Activated T-cell treated with anti-CD3 and anti-CD28 coated beads for 48 hours (primary cell): ENCODE data around the gene NTSR1.

Experiments used
- DNase-seq: peaks from one replicate; pipeline ENCODE4 v3.0.0-alpha.2; 2020; ENCODE audit warnings: low read depth

The NTSR1 gene

DNA sequence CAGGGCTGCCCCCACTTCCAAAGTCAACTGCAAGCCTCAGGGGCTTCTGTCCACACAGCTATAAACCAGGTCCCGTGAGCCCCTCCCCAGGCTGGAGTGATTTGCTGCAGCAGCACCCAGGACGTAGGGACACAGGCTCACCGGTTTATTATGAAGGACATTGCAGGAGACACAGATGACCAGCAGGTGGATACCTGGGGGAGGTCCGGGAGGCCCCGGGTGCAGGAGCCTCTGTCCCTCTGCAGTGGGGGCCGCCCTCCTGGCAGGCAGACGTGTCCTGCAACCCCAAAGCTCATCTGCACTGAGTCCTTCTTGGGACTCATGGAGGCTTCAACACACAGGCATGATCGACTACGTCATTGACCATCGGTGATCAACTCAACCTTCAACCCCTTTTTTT lies 14.5 kb upstream of the NTSR1 start:
- no peak for DNase-seq

GRCh38 chr20:62694868-62695267 lies 13.8 kb upstream of the NTSR1 start:
- no peak for DNase-seq

DNA sequence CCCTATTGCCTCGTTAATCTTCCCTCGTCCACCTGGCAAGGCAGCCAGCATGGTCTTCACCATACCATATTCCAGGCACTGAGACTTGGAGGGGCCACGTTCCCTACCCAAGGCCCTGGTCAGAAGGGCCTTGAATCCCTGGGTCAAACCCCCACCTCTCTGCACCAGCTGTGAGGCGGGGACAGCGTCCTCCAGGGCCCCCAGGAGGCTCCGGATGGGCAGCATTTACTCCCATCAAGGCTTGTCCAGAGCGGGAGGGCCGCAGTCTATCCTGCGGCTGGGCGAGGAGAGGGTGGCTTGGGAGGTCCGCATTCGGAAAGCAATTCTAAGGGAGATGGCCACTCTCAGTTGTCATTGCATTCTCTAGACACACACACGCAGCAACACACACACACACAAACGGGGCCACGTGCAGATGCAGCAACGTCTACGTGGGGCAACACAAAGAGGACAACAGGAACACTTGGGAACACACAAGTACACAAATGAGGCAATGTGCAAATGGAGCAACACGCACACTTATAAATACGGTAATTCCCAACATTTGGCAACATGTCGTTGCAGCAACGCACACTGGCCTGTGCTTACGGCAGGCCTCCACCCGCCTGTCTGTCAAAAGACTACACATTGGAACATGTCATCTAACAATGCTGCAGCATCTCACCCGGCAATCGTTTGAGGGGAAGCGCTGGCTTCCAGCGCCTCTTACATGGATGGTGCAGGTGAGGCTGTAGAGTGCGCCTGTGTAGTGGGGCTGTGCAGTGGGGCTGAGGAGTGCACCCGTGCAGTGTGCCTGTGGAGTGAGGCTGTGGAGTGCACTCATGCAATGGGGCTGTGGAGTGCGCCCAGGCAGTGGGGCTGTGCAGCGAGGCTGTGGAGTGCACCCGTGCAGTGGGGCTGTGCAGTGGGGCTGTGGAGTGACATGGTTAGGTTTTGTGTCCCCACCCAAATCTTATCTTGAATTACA lies 12.9 kb upstream of the NTSR1 start:
- no peak for DNase-seq

DNA sequence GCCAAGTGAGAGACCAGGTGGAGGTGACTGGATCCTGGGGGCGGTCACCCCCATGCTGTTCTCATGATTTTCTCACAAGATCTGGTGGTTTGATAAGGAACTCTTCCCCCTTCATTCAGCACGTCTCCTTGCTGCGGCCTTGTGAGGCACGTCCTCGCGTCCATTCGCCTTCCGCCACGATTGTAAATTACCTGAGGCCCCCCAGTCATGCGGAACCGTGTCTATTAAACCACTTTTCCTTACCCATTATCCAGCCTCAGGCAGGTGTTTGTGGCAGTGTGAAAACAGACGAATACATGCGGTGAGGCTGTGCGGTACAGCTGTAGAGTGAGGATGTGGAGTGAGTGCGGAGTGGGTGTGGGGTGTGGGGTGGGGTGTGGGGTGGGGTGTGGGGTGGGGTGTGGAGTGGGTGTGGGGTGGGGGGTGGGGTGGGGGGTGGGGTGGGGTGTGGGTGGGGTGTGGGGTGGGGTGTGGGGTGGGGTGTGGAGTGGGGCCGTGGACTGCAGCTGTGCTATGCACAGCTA lies 12.1 kb upstream of the NTSR1 start:
- no peak for DNase-seq

GRCh38 chr20:62696989-62697388 lies 11.6 kb upstream of the NTSR1 start:
- DNase-seq = no peak

- DNase-seq = no peak
These were observed 11.1 kb upstream of the NTSR1 start for GRCh38 chr20:62697468-62697912.

GRCh38 chr20:62698231-62698630 lies 10.4 kb upstream of the NTSR1 start:
- DNase-seq = no peak

- no peak for DNase-seq
These were observed 9.3 kb upstream of the NTSR1 start for GRCh38 chr20:62699296-62699695.

DNA sequence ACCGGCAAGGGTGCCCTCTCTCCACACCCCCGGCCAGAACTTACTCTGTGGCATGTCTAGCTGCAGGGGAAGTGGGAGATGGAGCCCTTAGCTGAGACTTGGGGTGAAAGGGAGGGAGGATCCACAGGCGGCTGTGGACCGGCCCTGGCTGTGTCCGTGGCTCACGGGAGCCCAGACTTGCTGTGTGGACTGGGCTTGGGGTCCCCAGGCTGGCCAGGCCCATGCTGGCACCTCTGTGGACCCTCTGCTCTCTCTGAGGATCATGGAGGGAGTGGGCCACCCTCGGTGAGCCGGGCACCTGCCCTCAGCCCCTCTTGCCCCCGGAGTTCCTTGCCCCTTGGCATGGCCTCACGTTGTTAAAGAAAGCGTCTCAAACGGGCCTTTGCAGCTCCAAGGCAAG lies 8.9 kb upstream of the NTSR1 start:
- DNase-seq = no peak

DNA sequence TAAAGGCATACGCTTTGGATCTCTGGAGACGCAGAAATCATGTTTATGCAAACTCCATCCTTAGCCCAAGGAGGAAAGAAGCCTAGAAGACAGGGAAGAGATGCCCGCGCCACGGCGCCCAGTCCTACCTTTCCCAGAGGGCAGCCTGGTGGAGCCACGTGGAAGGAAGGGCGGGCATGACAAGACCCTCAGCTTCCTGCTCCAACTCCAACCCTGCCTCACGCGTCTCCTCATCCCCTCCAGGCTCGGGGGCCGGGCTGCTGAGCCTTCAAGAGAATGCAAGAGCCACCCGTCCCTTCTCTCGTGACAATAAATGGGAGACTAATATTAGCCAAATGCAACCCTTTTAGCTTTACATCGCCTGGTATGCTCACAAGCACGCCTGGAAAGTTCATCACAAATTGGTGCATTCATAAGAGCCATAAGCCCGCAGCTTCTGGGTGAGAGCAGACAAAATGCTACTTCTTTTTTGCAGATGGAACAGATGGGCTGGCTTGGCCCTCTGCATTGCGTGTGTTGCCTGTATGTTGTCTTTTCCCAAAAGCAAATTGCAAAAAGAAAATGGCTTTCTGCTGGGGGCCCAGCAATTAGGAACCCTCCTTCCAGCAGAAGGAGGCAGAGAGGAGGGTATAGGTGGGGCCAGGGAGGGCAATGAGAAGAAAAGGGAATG lies 8.2 kb upstream of the NTSR1 start:
- no peak for DNase-seq

- no peak for DNase-seq
These were observed 7.2 kb upstream of the NTSR1 start for GRCh38 chr20:62701161-62702012.

- no peak for DNase-seq
These were observed 6.7 kb upstream of the NTSR1 start for GRCh38 chr20:62702013-62702300.

DNA sequence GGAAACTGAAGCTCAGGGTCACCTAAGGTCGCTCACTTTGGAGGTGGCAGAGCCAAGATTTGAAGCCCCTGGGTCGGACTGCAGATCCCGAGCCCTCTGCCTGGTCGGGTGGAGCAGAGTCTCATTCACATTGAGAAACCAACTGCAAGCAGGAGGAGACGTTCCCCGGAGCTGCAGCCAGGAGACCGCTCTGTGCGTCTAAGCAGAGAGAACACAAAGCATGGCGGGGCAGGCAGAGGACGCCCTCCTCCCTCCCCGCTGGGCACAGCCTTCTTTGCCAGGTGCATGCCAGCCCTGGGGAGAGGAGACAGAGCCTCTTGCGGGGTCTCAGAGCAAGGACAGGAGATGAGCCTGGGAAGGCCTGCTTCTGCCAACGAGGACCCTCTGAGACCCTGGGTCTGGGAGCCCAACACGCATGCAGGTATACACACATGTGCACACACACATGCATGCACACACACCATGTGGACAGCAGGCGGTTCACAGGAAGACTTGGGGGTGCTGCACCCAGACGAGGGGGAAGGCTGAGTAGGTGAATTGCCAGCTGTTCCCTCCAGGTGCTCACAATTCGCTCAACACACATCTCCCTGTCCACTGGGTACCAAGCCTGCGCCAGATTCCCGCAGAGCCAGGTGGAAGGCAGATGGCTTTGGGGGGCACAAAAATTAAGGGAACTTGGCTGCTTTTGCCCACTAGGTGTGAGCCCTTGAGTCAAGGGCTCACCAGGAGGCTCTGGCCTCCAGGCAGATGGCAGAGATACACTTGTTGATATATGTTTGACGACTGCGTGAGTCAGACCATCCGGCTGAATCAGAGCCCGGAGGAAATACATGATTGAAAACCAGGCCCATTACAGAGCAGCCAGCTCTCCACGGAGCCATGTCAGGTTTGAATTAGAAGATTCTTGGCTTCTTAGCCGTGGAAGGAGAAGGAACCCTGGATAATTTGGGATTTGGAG lies 5.5 kb upstream of the NTSR1 start:
- peak; percentile 22 for DNase-seq

DNA sequence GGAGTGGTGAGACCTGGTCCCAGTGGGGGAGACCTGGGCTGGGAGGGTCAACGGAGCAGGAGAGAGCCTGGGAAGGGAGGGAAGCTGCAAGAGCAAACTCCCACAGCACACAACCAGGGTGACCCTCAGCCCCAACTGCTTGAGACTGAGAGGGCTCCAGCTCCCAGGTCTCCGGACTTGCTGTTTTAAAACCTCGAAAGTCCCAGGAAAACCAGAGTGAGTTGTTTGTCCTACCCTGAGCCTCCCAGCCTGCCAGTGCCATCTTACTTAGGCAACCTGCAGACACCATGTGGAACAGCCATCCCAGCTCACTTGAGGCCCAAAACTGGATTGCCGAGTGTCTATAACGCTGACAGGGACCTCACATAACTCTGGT lies 4.8 kb upstream of the NTSR1 start:
- DNase-seq = no peak

DNA sequence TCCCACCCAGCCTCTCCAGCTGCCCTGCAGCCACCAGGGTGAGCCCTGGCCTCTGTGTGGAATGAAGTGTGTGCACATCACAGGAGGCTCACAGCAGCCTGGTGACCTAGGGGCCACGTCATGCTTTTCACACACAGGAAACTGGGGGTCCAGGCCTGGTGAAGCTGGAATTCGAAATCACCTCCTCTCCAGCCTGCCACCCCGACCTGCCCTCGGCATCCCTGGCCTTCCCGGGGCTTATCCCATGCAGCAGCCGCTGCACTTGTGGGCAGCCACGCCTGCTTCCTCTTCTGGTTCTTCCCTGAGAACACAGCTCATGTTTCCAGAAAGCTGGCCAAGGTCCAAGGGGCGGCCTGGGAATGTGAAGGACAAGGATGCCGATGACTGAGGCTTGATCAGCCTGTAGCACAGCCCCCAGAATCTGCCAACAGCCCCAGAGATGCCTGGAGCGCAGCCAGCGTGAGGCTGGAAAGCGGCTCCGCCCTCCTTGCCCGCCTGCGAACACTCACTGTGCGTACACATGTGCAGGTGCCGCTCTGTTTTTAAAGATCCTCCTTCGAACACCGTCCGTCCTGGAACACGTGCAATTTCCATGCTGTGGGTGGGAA lies 4.2 kb upstream of the NTSR1 start:
- no peak for DNase-seq

GRCh38 chr20:62705627-62706026 lies 3.0 kb upstream of the NTSR1 start:
- DNase-seq = no peak

GRCh38 chr20:62706344-62706743 lies 2.3 kb upstream of the NTSR1 start:
- no peak for DNase-seq

- no peak for DNase-seq
These were observed 1.8 kb upstream of the NTSR1 start for GRCh38 chr20:62706857-62707256.

DNA sequence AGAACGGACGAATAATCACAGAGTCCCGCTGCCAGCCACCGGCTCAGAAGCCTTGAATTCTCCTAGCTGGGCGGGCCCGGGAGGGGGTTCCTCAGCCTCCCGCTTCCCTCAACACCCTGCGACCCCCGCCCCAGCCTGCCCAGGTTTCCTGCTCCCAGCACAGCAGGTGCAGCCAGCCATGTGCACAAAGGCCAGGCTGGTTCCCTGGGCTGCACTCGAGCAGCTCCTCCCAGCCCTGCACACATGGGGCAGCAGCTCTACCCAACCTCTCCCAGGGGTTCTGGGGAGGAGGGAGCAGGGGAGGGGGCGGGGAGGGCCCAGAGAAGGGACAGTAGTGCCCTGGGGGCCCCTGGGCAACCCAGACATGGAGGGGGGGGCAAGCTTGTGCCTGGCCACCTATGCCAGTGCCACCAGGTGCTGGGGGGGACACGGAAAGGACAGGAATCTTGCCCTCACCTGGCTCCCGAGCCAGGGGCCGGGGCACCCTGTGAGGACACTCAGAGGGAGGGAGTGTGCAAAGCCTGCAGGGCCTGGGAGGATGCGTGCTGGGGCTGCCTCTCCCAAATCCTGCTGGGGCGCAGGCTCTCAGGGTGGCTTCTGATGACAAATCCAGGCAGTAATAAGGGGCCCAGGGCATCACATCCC lies 1.2 kb upstream of the NTSR1 start:
- DNase-seq = no peak

DNA sequence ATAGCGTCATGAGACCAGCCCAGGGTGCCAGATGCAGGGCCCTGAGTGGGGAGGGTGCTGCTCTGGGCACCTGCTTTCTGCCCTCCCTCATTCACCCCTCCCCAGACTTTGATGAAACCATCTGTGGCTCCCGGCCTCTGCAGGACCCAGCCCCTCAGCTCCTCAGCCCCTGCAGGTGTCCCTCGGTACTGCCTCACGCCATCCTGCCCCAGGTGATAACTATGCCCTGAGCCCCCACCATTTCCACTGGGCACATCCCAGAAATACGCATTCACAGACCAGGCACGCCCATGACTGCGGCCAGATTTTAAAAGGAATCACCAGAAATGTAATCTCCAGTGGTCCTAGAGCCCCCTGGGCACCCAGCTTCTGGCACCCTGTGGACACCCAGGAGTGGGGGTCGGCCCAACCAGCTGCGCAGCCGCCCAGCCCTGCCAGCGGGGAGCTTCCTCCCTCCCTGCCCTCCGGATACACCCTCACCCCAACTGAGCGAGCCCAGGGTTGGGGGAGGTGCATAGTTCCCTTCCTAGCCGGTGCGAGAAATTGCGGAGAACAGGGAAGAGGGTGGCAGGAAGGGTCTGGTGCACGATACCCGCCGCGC lies 615 bp upstream of the NTSR1 start:
- no peak for DNase-seq
